ENCODE results near the gene USP13.

The USP13 gene

DNA sequence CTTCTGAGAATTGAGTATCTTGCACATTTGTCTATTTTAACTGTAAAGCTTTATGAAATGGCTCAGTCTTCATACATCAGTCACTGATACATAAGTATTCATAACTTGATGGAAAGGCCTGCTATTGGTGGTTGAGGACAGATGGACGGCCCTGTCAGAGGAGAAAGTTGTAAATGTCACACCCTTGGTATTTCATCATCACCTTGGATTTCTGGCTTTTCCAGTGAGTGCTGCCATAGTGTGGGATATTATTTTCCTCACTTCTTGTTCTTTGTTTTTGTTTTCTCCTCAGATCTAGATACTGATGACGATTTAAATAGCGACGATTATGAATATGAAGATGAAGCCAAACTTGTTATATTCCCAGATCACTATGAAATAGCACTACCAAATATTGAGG lies 47.9 kb downstream of the USP13 start:
- no peak for DNase-seq

DNA sequence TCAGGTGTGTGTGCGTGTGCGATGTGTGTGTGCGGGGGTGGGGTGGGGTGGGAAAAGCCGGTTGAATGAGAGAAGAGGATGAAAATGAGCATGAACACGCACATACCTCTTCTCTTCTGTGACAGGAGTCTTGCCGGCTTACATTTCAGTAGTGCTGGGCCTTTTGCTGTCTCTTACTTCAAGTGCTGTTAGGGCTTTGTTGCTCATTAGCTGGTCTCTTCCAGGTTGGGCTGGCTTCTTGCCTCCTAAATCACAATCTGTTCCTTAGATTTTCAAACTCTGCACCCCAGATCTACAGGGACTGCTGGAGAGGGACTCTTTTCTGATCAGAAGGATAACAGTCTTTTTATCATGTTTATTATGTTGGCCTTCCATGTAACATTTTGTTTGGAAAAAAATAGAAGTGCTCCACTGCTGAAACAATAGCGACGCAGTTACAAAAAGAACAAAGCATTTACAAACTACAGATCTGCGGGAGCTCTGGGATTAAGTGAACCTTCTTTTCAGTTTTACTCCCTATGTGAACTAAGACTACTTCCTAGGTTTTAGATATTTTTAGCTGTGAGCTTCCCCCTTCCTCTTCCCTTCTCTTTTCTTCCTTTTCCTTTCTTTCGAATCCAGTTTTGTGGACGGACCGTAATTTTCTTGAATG lies 48.5 kb downstream of the USP13 start:
- DNase-seq, result no peak

DNA sequence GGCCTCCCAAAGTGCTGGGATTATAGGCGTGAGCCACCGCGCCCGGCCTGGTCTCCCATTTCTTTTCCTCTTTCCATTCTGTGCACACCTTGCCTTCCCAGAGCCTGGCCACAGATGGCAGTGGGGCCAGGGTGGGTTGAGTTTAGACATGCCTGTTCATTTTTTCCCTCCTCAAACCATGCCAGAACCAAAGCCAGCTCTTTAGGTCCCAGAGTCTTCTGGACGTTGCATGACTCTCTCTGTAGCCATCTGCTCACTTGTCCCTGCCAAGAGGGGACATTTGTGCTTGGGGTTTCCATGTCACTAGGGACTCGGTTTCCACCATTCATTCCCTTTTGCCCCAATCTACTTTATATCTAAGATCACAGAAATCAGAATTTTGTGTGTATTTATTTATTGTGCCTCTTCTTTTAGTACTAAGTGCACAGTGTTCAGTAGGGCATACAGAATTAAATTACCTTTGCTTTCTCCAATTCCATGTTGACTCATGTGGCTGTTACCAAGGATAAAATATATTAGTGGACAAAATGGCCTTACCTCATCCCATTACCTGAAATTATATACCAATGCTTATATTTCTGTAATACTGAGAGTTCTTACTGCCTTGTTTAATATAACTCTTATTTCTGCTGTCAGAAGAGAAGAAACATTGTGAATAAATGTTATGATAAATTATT lies 49.6 kb downstream of the USP13 start:
- DNase-seq, result no peak

DNA sequence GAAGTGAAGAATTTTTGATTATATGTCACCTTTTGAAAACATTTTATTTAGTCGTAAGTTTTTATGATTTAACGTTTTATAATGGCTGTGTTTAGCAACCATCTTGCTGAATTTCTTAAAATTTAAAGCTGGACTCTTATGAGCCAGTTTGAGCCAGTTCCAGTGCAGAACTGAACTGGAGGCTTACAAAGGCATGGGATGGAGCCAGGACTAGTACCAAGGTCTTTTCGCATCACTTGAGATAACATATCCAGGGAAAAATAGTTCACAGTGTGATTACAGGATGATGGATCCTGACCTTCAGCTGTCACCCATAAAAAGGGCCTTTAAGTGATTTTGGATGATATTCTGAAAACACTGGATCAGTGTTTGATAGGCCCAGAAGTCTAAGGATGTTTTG lies 51.0 kb downstream of the USP13 start:
- DNase-seq, result no peak

DNA sequence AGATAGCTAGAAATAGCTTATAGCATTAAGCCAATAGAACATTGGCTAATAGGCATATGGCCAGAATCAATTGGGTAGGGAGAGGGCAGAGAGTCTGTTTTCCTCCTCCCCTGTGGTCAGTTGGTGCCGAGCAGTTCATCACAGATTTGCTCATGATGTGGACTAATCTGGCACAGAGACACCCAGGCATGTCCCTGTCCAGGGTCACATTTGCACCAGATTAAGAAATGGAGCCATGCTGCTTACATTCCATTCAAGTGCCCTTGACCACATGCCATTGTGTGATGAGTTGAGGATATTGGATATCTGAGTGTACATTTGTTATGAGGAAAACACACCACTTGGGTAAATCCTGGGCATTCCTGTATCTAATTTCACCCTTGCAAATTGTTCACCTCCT lies 53.4 kb downstream of the USP13 start:
- no peak for DNase-seq

DNA sequence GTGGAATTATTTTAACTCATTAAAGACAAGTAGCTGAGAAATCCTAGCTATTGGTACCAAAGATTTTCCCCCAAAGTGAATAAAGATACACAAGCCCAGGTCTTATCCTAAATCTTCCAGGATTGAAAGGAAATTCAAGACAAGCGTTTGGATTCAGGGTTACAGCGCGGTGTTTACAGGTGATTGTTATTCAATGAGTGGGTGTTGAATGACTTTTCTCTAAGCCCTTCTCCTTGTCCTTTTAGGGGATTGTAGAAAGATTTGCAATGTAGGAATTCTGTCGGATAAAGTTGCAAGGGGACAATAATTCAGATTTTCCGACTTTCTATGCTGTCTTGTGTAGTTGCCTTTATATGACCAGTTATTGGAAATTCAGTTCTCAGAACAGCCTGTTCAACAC lies 57.2 kb downstream of the USP13 start:
- no peak for DNase-seq

DNA sequence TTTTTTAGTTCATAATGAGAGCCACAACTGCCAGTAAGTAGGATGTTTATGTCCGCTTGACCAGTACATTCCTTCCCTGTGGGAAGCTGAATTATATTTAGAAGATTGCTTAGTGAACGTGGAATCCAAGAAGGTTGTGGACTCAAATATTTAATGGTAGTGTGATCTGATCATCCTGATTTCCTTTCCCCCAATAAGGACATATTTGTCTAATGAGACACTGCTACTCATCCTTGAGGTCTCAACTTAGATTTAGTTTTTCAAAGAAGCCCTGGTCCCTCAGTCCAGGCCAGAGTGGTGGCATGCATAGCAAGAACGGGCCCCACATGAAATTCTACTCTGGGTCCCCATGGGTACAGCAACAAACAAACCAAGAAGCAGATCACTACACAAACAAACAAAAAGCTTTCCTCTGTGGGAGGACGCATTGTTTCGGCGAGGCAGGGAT lies 60.8 kb downstream of the USP13 start:
- no peak for DNase-seq

DNA sequence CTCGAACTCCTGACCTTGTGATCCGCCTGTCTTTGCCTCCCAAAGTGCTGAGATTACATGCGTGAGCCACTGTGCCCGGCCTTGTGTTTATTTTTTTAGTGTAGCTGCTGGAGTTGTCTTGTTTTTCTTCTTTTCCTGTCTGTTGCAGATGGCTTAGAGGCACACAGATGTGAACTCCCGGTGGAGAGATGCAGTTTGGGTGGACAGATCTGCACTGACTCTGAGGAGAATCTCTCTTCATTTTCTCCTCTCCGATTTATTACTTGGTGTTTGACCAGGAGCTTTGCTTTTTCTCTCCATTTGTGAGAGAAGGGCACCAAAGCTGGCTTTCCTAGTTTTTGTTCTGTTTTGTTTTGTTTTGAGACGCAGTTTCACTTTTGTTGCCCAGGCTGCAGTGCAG lies 62.7 kb downstream of the USP13 start:
- DNase-seq, result no peak

DNA sequence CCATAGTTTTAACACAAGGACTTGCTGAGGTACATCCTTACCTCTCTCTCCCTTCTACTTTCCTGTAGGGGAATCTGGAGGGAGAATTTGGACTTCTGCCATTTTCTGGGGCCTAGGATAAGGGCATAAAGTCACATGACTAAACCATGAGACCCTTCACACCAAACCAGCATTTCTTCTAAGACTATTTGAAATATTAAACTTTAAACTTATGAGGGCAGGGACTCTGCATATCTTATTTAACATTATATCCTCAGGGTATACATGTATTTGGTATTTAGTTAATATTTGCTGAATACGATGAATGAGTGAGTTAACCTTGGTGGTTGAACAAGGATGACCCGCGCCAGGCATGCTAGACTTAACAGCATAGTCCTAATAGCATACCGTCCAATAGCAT lies 63.4 kb downstream of the USP13 start:
- peak; percentile 10 for DNase-seq

DNA sequence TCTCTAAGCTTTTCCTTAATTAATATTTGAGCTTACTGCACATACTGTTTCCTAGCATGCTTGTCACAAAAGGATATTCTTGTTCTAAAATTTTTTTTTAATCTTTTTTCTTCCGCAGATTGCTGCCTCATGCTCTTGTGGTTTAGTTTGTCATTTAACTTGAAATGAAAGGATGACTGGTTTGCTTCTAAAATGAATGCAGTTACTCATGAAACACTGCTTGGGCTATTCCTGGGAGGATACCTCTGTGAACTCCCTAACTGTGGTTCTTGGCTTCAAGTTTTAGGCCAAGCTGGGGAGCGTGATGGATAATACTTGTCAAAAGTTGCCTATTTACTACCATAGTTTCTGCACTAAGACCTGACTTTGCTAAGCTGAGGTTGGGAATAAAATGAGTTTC lies 64.0 kb downstream of the USP13 start:
- peak; percentile 46 for DNase-seq

DNA sequence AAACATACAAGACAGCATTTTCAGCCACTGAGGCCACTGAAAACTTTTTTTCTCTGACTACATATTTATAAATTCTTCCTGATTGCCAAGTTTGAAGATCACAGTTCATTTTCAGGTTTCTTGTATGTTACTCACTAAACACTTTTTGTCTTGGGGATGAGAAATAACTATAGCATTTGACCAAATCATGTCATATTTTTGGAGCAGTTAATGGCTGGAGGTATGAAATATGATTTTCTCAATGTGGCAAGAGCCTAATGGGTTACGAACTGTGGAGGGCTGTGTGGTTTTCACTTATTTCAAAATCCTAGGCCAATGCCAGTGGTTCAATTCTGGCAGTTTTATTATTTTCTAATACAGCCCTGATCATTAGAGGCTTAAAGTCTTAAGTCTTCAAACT lies 64.4 kb downstream of the USP13 start:
- DNase-seq, result peak; percentile 12

DNA sequence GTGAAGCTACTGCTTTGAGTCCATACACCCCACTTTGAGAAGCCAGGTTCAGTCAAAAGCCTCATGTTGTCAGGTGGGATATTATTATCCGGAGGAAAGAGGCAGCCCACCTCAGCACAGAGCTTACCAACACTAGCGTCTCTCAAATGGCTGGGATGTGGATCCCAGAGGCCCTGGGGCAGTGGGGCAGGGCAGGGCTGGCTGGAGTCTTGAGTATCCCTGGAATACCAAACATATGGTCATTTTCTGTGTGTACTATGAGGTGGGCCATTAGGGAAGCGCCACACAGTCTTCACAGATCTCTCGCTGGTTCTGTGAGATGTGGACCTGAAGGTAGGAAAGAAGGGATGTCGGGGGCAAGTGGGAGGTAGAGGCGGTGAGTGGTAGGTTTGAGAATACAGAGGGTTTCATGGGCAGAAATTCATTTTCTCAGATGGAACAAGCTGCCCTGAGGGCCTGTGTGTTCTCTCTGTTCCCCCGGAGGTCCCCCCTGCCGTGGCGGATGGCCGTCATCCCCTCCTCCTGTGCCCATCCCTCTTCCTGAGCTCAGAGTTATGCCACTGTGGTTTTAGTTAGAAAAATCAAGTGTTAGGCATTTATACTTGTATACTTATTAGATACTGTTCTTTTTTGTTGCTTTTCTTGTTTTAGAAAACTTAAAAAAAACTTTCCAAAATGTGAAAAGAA lies 66.4 kb downstream of the USP13 start:
- DNase-seq, result no peak

DNA sequence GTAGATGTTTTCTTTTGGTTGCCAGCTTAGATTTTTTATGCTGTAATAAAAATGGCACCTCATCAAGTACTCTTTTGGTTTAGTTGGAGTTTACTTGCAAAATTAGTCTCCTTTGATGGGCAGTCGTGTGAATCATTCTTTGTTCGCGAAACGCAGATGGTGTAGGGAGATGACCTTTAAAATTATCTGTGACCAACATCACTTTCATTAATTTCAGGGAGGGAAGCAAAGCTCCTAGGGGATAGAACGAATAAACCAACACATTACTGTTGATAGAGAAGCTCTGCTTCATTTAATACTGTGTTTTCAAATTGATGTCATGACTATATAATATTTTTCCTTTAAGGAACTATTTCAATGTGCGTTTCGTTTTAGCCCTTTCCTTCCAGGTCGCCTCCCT lies 67.4 kb downstream of the USP13 start:
- DNase-seq, result no peak

DNA sequence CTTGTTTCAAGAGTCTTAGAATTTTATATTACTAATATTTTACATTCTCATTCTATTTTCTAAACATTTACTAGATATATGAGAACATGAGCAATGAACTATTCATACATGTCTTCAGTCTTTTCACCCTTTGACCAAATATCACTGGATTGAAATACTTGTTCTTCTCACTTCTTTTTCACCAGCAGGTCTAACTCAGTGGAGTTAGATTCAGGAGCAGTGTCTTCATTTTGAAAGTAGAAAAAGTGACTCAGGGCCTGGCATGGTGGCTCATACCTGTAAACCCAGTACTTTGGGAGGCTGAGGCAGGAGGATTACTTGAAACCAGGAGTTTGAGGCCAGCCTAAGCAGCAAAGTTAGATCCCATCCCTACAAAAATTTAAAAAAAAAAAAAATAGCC lies 70.8 kb downstream of the USP13 start:
- DNase-seq, result no peak

DNA sequence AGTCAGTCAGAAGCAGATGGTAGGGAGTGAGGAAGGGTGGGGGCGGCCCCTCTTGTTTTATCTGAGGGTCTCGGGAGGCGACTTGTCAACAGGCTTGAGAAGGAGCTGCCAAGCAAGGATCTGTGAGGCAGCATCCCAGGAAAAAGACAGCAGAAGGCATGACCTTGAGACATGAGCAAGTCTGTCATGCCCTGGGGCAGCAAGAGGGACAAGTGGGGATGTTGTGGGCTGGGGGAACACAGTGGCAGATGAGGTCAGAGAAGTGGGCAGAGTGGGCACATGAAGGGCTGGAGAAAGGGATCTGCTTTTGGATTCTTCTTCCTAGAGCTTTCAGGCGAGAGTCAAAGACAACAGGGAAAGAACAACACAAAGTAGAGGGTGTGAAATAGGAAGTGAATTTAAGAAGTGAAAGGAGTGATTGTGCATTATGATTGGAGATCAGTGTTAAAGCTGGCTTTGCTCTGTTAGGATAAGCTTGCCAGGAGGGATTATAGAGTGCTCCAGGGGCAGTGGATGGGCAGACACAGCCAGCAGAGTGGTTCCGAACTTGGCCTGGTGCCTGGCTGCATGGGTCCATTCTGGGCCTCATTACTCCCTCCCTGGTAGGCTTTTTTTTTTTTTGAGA lies 73.3 kb downstream of the USP13 start:
- no peak for DNase-seq

DNA sequence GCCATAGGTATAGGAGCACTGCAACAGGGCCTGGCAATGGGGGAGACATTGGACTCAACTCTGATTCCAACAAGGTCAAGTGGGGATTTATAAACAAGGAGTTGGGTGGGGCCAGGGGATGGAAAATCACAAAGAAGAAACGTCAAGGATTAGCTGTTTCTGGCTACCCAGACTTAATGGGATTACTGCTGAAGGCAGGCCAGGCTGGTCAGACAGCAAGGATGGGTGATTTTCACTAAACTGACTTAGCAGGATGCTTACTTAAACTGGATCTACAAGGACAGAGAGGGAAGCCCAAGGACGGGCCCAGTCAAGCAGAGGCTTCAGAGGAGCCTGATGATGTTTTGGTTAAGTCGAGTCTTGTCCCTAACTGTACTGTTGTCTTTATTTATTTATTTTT lies 76.2 kb downstream of the USP13 start:
- DNase-seq, result no peak

DNA sequence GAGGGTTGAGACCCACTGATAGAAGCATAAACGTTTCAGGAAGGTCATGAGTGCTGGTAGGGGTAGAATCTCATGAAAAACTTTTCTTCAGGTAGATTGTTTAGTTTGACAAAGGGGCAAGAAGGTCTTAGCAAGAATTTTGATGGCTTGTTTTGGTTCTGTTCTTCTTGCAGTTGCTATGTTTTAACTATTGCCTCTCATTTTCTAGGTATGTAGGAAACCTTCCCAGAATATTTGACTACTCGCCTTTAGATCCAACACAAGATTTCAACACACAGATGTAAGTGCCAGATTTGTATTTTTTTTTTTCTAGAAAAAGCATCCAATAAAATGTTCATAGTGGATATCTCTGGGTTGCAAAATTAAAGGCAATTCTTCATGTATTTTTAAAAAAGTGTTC lies 77.1 kb downstream of the USP13 start:
- no peak for DNase-seq

DNA sequence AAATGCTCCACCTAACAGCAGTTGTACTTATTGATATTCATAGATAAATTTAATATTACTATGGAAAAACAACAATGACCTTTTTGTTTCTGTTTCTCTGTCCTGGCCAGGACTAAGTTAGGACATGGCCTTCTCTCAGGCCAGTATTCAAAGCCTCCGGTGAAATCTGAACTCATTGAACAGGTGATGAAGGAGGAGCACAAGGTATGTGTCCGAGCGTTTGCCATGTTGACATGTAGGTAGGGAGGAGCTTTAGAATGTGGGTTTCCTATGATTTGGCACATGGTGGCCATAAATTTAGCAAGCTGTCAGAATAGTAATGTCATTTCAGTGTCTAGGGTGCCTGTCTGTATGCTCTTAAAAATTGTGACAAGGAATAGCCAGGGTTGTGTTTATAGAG lies 77.7 kb downstream of the USP13 start:
- DNase-seq, result no peak

DNA sequence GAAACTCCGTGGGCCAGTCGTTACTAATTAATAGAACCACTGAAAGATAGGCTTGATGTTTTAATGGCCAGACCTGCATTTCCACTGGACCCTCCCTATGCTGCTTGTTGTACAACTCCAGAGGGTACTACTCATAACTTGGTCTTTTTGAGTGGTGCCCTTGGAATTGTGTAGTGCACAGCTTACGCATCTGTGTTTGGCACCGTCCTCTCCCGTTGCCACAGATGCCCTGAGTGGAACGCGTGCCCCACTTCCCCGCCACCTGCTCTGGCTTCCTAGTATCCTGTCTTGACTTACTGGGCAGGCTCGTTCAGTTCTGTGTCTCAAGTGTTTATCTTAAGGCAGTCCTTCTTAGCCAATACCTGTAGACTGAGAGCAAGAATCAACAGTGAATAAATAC lies 78.7 kb downstream of the USP13 start:
- DNase-seq, result no peak

DNA sequence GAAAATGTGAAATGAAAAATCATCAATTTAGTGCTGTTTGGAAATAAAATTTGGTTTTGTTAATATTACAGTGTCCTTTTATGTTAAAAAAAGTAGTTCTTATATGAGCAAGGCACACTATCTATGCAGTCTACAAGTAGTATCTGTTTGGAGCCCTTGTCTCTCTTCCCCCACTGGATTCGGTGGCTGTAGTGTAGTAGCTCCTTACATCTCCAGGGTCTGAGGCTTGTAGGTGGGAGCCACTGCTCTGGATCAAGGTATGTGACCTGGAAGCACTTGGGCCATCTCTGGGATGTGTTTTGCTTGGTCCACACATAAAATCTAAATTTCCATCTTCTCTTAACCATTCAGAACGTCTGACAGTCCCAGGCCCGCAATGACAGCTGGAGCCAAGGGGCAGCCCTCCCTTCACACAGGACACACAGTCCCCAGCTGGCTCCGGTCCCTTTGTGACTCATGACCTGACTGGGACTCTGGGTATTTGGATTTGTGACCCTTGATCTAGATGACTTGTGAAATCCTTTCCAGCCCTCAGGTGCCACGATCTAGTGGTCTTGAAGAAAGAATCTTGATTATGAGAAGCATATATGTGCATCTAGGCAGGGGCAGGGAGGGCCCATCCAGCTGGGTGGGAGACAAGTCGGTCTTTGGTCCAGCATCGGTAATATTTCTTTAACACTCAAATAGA lies 80.0 kb downstream of the USP13 start:
- no peak for DNase-seq

DNA sequence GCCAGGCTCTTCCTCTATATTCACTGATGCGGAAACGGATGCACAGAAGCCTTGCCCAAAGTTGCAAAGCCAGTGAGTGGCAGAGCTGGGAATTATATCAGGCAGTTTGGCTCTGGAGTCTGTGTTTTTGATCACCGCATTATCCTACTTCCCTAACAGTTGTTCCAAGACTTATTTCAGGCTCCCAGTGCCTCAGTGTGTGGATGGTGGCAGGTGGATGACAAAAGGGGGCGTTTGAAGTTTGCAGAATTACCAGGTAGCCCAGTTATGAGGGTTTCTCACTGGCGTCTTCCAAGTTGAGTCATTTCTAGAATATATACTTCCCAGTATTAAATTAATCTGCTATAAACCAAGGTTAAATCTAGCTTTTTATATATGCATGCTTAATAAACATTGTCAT lies 81.0 kb downstream of the USP13 start:
- no peak for DNase-seq

DNA sequence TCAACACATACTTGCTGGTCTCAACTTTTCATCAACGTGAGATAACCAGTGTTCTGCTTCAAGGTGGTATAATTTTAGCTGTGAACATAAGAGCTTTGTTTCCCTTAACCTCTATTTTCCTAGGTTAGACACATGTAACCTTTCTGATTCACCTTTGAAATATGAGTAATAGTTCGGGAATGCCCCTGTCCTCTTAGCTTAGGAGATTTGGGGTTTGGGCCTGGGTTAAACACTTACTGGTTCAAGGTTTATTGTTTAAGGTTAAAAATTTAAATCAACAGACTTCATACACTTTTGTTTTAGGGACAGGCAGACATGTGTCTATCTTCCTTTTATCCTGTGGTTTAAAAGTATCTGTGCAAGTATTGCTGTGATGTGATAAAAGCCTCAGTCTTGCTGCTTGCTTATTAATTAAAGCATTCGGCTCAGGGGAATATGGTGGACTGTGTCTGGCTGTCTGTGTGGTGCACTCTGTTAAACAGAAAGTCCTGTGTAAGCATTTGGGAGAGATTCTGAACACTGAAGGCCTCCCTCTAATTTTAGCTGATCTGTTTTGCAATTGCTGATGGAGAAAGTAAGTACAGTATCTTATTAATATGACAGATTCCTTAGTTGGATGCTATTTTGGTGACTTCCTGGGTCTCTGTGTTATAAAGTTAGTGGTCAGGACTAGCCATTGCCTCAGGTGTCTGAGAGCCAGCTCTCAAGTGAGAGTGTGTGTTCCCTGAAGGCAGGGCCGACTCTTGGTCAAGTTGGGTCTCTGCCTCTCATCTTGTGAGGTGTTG lies 81.8 kb downstream of the USP13 start:
- no peak for DNase-seq

DNA sequence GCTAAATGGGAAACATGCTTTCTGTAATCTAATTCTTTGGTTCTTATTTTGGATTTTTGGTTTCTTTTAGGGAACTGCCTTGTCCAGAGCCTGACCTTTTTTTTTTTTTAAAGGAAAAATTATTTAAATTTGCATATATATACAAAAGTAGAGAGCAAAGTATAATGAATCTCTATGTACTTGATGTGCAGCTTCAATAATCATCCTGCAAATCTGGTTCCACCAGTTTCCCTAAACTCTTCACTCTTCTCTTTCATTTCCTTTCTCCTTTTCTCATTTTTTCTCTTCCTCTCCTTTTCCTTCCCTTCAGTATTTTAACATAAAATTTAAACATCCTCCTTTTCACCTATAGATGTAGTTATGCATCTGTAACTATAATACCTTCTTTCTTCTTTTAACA lies 82.5 kb downstream of the USP13 start:
- DNase-seq, result no peak
